ENCODE results near the gene PID1.

GRCh38 chr2:229087843-229088516 is 183.1 kb downstream of the PID1 start:
- TF ChIP-seq CTCF (IDR thresholded peaks at IDR 0.05) (no peak), POLR2A (IDR thresholded peaks at IDR 0.05) (no peak)
